Measurements from ENCODE around the gene CBX5.
A peak's percentile ranks its signal among the peaks of the same experiment; 100 is the strongest.

DNA sequence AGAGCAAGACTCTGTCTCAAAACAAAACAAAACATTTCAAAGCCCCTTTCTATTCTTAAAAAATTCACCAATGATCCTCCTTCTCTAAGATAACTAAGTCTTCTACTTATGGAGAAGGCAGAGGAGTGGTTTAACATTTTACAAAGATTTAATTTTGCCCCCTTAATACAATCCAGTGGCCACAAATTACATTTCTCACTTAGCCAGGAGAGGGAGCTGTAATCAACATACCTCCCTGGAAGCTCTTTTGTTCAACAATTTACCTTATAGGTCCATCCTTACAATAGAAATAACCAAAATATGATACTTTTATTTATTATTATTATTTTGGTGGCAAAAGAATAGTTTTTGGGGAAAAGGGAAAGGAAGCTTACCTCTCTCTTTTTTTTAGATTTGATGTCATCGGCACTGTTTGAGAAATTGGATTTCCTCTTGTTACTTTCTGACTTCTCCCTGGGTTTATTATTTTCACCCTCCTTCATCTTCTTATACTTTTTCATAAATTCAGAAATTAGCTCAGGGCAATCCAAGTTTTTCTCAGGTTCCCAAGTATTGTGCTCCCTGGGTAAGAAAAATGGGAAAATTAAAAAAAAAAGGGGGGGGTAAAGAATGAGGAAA, 28.1 kb downstream of the CBX5 start:
- TF ChIP-seq CTCF (conservative IDR thresholded peaks at IDR 0.05; ENCODE audit: low read length) (peak; percentile 86), EZH2phosphoT487 (IDR thresholded peaks at IDR 0.05; ENCODE audit: borderline replicate concordance, low read depth, low read length) (no peak)
